Left colon (tissue), 2 donors: ENCODE measurements around the gene CEP112. TPM values are rescaled to one million over a fixed set of nuclear protein-coding genes. Genes with fewer than 3 reads are reported as not detected.
A peak's percentile ranks its signal among the peaks of the same experiment; 100 is the strongest.
"Not testable (repeated sequence)": the region's sequence is repeated elsewhere in the genome, so short reads cannot be mapped to it uniquely, and the experiment has no call there.

ENCODE experiments used
- ATAC-seq: fragments of 200-7000 bp; cut with Tn5 transposase; one replicate; pipeline ENCODE4 v1.9.1; 2020; ENCODE audit warnings: mild to moderate bottlenecking, moderate library complexity
- DNase-seq, 2 donors: peaks; one replicate each; pipeline ENCODE4 v3.0.0-alpha.2; 2020
- intact Hi-C, 2 donors: fragments of 100-400 bp; cut with DNase I in 1 of 2; cut with micrococcal nuclease in 1 of 2; formaldehyde crosslinking; loops; one replicate each; pipeline versions ENCODE4 v1.11.2 to v1.14.0; 2022; cut with DNase I, micrococcal nuclease
- total RNA-seq, 2 donors: library from RNA; stranded (reverse); fragmentation: NEBNext Ultra II Directional; extraction: Animal tissue kit (Norgen Biotek cat#: 25700); gene quantifications; one replicate each; pipeline ENCODE4 v1.2.1, GENCODE V29; 2021
- donor health status: DM: no; HTN: no; CAD: no.
- donor health status: DM: yes; HTN: yes; CAD: no.

CEP112 gene
- total RNA-seq, 2 donors from 2014 or later = 4.5 to 8.1 TPM

GRCh38 chr17:65820811-65821210 is 371.1 kb downstream of the CEP112 start:
- ATAC-seq (no peak), DNase-seq (no peak)
- intact Hi-C loops = no loop called here

DNA sequence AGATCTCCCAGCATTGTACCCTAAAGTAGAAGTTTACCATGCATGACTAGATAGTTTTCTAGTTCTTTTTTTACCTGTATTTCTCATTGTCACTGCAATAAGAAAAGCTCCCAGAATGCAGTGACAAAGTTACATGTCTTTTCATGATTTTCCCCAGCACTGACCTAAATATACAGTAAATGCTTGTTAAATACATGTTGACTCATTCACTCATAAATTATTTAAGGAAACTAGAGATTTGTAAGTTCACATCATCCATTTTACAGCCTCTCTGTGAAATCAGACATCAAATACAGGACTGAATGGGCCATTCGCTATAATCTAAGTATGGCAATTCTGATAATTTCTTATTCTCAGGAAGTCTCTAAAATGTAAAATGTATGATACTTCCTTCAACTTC is 371.6 kb downstream of the CEP112 start:
- DNase-seq (no peak), ATAC-seq (peak; percentile 34)
- intact Hi-C loops = no loop called here

DNA sequence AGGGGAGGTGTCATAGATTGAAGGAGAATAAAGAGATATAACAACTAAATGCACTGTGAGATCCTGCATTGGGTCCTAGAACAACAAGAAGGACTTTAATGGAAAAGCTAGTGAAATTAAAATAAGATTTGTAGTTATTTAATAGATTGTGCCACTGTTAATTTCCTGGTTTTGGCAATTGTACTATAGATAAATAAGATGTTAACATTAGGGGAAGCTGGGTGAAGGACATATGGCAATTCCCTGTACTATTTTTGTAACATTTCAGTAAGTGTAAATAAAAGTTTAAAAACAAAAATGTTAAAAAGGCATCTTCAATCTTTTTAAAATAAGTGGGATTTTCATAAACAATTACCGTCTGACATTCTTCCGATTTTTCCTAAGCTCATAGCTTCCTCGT is 372.1 kb downstream of the CEP112 start:
- intact Hi-C loops = no loop called here
- DNase-seq (no peak), ATAC-seq (no peak)

DNA sequence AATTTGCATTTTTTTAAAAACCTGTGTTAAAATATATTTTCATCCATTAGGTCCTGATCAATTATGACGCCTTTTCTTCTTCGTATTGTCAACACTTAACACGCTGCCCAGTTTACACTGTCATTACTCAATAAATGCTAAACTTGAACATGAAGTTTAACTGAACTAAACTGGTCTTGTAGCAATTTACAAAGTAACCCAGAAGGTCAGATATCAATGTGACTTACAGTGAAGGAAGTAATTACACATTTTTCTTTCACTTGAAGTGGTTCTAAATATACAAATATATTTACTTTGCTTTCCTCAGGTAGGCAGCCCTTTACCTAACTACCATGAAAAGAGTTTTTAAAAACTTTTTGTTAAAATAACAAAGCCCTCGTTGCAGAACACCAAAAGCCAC is 374.0 kb downstream of the CEP112 start:
- intact Hi-C loops = no loop called here

GRCh38 chr17:65814418-65814817 is 377.5 kb downstream of the CEP112 start:
- ATAC-seq (no peak), DNase-seq (no peak)
- intact Hi-C loops = no loop called here

More for the DNA sequence above, 374.0 kb downstream of the CEP112 start:
- no peak for DNase-seq
- ATAC-seq = no peak

DNA sequence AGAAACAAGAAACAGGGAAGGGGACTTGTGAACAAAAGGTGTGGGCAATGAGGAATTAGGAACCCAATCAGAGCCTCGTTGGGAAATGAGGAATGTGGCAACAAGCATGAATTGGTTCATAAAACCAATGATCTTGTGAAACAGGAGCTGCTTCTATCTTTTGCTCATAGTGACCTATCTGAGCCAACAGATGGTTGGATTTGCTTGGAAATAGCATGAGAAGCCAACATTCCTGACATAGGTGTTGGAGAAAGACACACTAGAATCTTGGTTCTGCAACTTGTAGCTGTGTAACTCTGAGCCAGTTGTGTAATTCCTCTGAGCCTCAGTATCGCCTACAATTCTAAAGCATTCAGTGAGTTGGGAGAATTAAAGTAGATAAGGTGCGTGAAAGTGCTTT is 378.6 kb downstream of the CEP112 start:
- DNase-seq (no peak), ATAC-seq (no peak)
- intact Hi-C loops = no loop called here

DNA sequence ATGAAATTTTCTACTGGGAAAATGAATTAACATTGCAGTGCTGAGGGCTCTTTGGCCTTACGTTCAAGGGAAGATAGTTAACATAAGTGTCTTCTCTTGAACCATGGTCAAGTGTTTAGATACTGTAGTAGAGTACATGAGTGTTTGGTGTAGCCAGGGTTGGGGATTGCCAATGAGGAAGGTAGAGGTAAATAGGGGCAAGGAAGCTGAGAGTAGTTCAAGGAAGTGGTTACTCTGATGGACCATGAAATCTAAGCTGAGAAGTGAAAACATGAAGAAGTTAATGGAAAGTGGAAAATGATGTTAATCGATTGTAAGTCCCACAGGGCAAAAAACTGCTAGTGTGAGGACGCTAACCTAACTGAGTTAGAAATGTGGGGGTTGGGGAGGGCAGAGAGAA is 380.9 kb downstream of the CEP112 start:
- ATAC-seq (no peak), DNase-seq (no peak)
- intact Hi-C loops = no loop called here

- intact Hi-C loops = no loop called here
- ATAC-seq = no peak
These were observed 382.6 kb downstream of the CEP112 start for GRCh38 chr17:65809366-65809765.

GRCh38 chr17:65808566-65808965 is 383.4 kb downstream of the CEP112 start:
- DNase-seq, intact Hi-C loops, ATAC-seq: not testable (repeated sequence)

More at GRCh38 chr17:65809366-65809765, 382.6 kb downstream of the CEP112 start:
- no peak for DNase-seq

GRCh38 chr17:65807361-65807760 is 384.6 kb downstream of the CEP112 start:
- no peak for DNase-seq
- intact Hi-C loops = no loop called here
- ATAC-seq = no peak

GRCh38 chr17:65801513-65801912 is 390.4 kb downstream of the CEP112 start:
- ATAC-seq (no peak), DNase-seq (no peak)
- intact Hi-C loops = no loop called here

- DNase-seq (no peak), ATAC-seq (no peak)
- intact Hi-C loops = no loop called here
These were observed 391.3 kb downstream of the CEP112 start for GRCh38 chr17:65800655-65801054.

- intact Hi-C loops = no loop called here
- no peak for ATAC-seq
- DNase-seq = no peak
These were observed 392.1 kb downstream of the CEP112 start for GRCh38 chr17:65799869-65800268.

- ATAC-seq (no peak), DNase-seq (no peak)
- intact Hi-C loops = no loop called here
These were observed 392.5 kb downstream of the CEP112 start for GRCh38 chr17:65799454-65799853.

GRCh38 chr17:65797809-65798208 is 394.1 kb downstream of the CEP112 start:
- intact Hi-C loops = no loop called here
- DNase-seq (no peak), ATAC-seq (no peak)

DNA sequence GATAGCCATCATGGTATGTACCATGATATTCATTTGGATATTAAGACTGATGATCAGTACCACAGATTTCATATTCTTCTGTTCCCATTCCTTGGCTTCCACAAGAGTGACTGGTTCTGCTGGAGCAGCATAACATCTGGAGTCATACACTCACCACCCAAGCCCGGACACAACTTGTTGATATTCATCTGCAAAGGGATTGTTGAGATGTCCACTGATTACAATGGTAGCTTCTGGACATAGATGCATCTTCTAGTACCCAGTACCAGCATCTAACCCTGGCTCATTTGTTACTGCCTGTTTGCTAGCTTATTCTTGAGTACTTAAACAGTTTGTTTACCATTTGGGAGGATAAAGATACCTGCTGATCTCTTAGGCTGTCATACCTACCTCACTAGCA is 394.8 kb downstream of the CEP112 start:
- no peak for DNase-seq
- intact Hi-C loops = no loop called here
- ATAC-seq = no peak

- ATAC-seq (peak; percentile 77), DNase-seq (peak in 1 of 2 donors; percentile 15)
- intact Hi-C loops = no loop called here
These were observed 397.4 kb downstream of the CEP112 start for GRCh38 chr17:65794572-65794971.

- ATAC-seq = no peak
- intact Hi-C loops = no loop called here
These were observed 401.7 kb downstream of the CEP112 start for GRCh38 chr17:65790241-65790640.

DNA sequence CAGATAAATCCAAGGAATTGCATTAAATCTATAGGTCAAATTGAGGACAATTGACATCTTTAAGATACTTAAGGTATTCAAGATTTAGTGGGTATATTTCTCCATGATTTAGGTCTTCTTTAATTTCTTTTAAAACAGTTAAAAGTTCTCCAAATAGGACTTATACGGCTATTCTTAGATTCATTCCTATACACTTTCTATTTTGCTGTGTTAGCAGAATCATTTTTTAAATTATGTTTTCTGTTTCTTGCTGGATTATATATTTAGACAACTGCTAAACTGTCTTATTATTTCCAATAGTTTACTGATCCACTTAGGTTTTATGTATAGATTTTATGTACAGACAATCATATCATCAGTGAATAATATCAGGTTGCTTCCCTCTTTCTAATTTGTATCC is 404.4 kb downstream of the CEP112 start:
- ATAC-seq = no peak
- intact Hi-C loops = no loop called here
- DNase-seq = no peak

More at GRCh38 chr17:65790241-65790640, 401.7 kb downstream of the CEP112 start:
- no peak for DNase-seq

GRCh38 chr17:65786479-65786878 is 405.5 kb downstream of the CEP112 start:
- DNase-seq (no peak), ATAC-seq (no peak)
- intact Hi-C loops = no loop called here

DNA sequence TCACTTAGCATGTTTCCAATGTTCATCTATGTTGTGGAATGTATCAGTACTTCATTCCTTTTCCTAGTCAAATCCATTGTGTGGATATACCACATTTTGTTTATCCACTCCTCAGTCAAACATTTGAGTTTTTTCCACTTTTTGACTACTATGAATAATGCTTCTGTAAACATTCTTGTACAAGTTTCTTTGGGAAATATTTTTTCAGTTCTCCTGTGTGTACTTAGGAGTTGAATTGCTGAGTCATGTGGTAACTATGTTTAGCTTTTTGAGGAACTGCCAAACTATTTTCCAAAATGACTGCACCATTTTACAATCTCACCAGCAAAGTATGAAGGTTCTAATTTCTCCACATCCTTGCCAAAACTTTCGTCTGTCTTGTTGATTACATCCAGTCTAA is 406.8 kb downstream of the CEP112 start:
- ATAC-seq (peak; percentile 46), DNase-seq (no peak)
- intact Hi-C loops = no loop called here
